SK-N-SH (cell line): ENCODE measurements around the gene SLIT1.

Experiments used
- POLR2AphosphoS5 ChIP-seq: IDR thresholded peaks from 2 replicates; pipeline ENCODE4 v1.6.1; 2012; ENCODE audit warnings: low read depth, low read length
- SIN3A ChIP-seq: IDR thresholded peaks from 2 replicates; pipeline ENCODE4 v1.6.1; 2012; ENCODE audit warnings: low read depth, mild to moderate bottlenecking, low read length, moderate library complexity, borderline replicate concordance
- TAF1 ChIP-seq: IDR thresholded peaks from 2 replicates; pipeline ENCODE4 v1.6.1; 2012; ENCODE audit warnings: low read depth, mild to moderate bottlenecking, low read length, moderate library complexity, borderline replicate concordance
- TF ChIP-seq, protein P1 (sequence below): fragments of 200-600 bp; sonication (generic); IDR thresholded peaks from 2 replicates; pipeline ENCODE4 v1.6.1; 2017; ENCODE audit warnings: antibody characterized with exemption, mild to moderate bottlenecking, moderate library complexity

DNA sequence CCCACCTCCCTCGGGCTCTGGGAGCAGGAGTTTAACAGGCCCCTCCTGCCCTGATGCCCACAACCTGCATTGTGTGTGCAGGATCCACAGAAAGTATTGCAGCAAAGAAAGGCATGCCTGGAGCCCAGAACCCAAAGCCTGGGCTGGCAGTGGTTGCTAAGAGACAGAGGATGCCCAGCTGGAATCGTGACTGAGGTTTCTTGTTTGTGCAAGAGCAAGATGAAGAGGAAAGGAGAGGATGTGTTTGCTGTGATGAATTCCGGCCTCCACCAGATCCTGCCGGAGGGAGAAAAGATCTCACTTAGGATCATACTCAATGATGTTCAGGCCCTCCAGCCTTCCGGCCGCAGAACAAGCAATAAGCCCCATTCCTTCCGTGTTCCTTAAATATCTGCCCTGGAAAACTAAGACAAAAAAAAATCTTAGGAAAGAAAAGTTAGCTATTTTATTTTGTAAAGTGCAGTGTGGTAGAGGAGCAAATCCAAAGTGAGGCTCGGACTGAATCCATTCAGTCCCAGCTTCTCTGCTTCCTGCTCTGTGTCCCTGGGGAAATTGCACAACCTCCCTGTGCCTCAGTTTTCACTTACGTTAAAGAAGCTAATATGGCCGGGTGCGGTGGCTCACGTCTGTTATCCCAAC is 57.1 kb downstream of the SLIT1 start:
- TF ChIP-seq, protein P1, sequence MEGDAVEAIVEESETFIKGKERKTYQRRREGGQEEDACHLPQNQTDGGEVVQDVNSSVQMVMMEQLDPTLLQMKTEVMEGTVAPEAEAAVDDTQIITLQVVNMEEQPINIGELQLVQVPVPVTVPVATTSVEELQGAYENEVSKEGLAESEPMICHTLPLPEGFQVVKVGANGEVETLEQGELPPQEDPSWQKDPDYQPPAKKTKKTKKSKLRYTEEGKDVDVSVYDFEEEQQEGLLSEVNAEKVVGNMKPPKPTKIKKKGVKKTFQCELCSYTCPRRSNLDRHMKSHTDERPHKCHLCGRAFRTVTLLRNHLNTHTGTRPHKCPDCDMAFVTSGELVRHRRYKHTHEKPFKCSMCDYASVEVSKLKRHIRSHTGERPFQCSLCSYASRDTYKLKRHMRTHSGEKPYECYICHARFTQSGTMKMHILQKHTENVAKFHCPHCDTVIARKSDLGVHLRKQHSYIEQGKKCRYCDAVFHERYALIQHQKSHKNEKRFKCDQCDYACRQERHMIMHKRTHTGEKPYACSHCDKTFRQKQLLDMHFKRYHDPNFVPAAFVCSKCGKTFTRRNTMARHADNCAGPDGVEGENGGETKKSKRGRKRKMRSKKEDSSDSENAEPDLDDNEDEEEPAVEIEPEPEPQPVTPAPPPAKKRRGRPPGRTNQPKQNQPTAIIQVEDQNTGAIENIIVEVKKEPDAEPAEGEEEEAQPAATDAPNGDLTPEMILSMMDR = no peak
- TF ChIP-seq SIN3A = no peak
- TF ChIP-seq TAF1 = no peak
- TF ChIP-seq POLR2AphosphoS5 = no peak
